Endodermal cell (in vitro differentiated cells): ENCODE results near the gene SELENOM. TPM values are rescaled to one million over a fixed set of nuclear protein-coding genes. Genes with fewer than 3 reads are reported as not detected.

Source experiments
- DNase-seq: peaks from one replicate; pipeline ENCODE4 v3.0.0-alpha.2; 2017
- H3K27ac ChIP-seq: 2 replicates; pipeline ENCODE4 v1.5.1; 2013; ENCODE audit warnings: mild to moderate bottlenecking, low read depth, low read length, moderate library complexity
- H3K27me3 ChIP-seq: 2 replicates; pipeline ENCODE4 v1.6.1; 2013; ENCODE audit warnings: mild to moderate bottlenecking, low read length, moderate library complexity; ENCODE audit not compliant: insufficient read depth, control insufficient read depth, poor library complexity, severe bottlenecking
- H3K36me3 ChIP-seq: 2 replicates; pipeline ENCODE4 v1.7.0; 2013; ENCODE audit warnings: mild to moderate bottlenecking, low read length, moderate library complexity; ENCODE audit not compliant: control insufficient read depth, insufficient read depth
- H3K4me1 ChIP-seq: one replicate; pipeline ENCODE4 v1.7.0; 2013; ENCODE audit warnings: low read length; ENCODE audit not compliant: control insufficient read depth, insufficient read depth
- H3K4me3 ChIP-seq: 2 replicates; pipeline ENCODE4 v1.5.1; 2013; ENCODE audit warnings: mild to moderate bottlenecking, low read length, moderate library complexity
- H3K9ac ChIP-seq: 2 replicates; pipeline ENCODE4 v1.6.1; 2013; ENCODE audit warnings: mild to moderate bottlenecking, low read length, moderate library complexity; ENCODE audit not compliant: poor library complexity, severe bottlenecking; ENCODE audit errors: extremely low read depth
- H3K9me3 ChIP-seq: 2 replicates; pipeline ENCODE4 v1.6.1; 2013; ENCODE audit warnings: mild to moderate bottlenecking, low read length, moderate library complexity; ENCODE audit not compliant: control insufficient read depth
- H3K27ac Mint-ChIP-seq: 2 replicates; pipeline ENCODE4 v1.8.0; 2020; ENCODE audit warnings: mixed read lengths
- H3K27me3 Mint-ChIP-seq: 2 replicates; pipeline ENCODE4 v1.8.0; 2021; ENCODE audit warnings: mild to moderate bottlenecking, mixed read lengths; ENCODE audit not compliant: insufficient read depth
- H3K36me3 Mint-ChIP-seq: 2 replicates; pipeline ENCODE4 v1.8.0; 2020; ENCODE audit warnings: low read depth, mixed read lengths
- H3K4me1 Mint-ChIP-seq: 2 replicates; pipeline ENCODE4 v1.8.0; 2020; ENCODE audit warnings: mixed read lengths
- H3K4me3 Mint-ChIP-seq: 2 replicates; pipeline ENCODE4 v1.8.0; 2020; ENCODE audit warnings: mild to moderate bottlenecking, moderate library complexity, mixed read lengths
- H3K9me3 Mint-ChIP-seq: 2 replicates; pipeline ENCODE4 v1.8.0; 2020; ENCODE audit warnings: mild to moderate bottlenecking, mixed read lengths
- WGBS, 2 experiments: methylation state at CpG; one replicate each; pipeline versions ENCODE4 v1.1.5 to v1.1.7; 2013; ENCODE audit warnings: missing lambda C conversion rate in 2 of 2, mixed read lengths in 1 of 2; ENCODE audit not compliant: insufficient coverage in 1 of 2, insufficient read length in 1 of 2; 5-methylcytosine and 5-hydroxymethylcytosine counted together
- total RNA-seq, 2 donors: library from RNA; stranded (reverse); fragmentation: NEBNext Ultra II Directional in 1 of 2; extraction: Animal tissue kit (Norgen Biotek cat#: 25700) in 1 of 2; gene quantifications; 2 replicates in 1 of 2; 3 replicates in 1 of 2; pipeline ENCODE4 v1.2.1, GENCODE V29; 2021
- TF ChIP-seq, protein P1 (sequence below): fragments of 200-600 bp; sonication (generic); conservative IDR thresholded peaks from 2 replicates; pipeline ENCODE4 v1.5.0; 2021; ENCODE audit warnings: antibody characterized with exemption, mild to moderate bottlenecking

The SELENOM gene
- total RNA-seq, 2 donors from 2014 or later = 8.0 to 10.4 TPM

DNA sequence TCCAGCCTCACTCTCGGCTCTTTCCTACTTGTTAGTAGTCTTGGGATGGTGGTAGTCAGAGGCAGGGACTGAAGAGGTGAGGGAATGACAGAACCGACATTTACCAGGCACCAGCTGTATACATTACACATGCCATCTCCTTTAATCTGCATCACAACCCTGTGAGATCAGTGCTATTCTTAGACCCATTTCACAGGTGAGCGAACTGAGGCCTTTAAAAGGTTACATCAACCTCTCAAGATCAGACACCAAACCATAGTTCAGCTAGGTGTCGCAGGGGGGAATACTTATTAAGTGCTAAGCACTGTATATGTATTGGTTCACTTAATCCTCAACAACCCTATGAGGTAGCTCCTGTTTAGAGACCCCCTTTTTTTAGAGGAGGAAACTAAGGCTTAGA, 27.3 kb upstream of the SELENOM start:
- Histone ChIP-seq H3K36me3 (no peaks in the 10 kb centered on the region), H3K4me3 (no peak overlapping the region), H3K4me1 (no peaks in the 10 kb centered on the region), H3K9ac (no peak overlapping the region), H3K27me3 (no peaks in the 10 kb centered on the region), H3K9me3 (no peaks in the 10 kb centered on the region), H3K27ac (no peak overlapping the region)
- H3K4me3 Mint-ChIP-seq = no peak overlapping the region
- no peak for DNase-seq
- H3K9me3 Mint-ChIP-seq = no peaks in the 10 kb centered on the region
- no peak overlapping the region for H3K27ac Mint-ChIP-seq
- H3K27me3 Mint-ChIP-seq = peaks cover under 1% of the 10 kb centered on the region
- 80 to 89% methylated on average over 2 to 4 of the region's 4 CpGs for WGBS, 2 experiments
- peaks cover under 1% of the 10 kb centered on the region for H3K4me1 Mint-ChIP-seq
- TF ChIP-seq, protein P1, sequence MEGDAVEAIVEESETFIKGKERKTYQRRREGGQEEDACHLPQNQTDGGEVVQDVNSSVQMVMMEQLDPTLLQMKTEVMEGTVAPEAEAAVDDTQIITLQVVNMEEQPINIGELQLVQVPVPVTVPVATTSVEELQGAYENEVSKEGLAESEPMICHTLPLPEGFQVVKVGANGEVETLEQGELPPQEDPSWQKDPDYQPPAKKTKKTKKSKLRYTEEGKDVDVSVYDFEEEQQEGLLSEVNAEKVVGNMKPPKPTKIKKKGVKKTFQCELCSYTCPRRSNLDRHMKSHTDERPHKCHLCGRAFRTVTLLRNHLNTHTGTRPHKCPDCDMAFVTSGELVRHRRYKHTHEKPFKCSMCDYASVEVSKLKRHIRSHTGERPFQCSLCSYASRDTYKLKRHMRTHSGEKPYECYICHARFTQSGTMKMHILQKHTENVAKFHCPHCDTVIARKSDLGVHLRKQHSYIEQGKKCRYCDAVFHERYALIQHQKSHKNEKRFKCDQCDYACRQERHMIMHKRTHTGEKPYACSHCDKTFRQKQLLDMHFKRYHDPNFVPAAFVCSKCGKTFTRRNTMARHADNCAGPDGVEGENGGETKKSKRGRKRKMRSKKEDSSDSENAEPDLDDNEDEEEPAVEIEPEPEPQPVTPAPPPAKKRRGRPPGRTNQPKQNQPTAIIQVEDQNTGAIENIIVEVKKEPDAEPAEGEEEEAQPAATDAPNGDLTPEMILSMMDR = no peak
- no peaks in the 10 kb centered on the region for H3K36me3 Mint-ChIP-seq

DNA sequence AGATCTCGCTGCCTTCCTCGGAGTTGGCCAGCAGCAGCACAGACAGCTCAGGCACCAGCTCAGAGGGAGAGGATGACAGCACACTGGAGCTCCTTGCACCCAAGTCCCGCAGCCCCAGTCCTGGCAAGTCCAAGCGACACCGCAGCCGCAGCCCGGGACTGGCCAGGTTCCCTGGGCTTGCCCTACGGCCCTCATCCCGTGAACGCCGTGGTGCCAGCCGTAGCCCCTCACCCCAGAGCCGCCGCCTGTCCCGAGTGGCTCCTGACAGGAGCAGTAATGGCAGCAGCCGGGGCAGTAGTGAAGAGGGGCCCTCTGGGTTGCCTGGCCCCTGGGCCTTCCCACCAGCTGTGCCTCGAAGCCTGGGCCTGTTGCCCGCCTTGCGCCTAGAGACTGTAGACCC, 26.5 kb upstream of the SELENOM start:
- H3K9ac ChIP-seq = no peak overlapping the region
- no peaks in the 10 kb centered on the region for H3K4me1 ChIP-seq
- TF ChIP-seq, protein P1 = no peak
- H3K27me3 Mint-ChIP-seq = no peaks in the 10 kb centered on the region
- H3K9me3 Mint-ChIP-seq = no peaks in the 10 kb centered on the region
- no peak overlapping the region for H3K4me3 Mint-ChIP-seq
- no peak overlapping the region for H3K27ac Mint-ChIP-seq
- H3K4me1 Mint-ChIP-seq = no peaks in the 10 kb centered on the region
- H3K9me3 ChIP-seq = no peaks in the 10 kb centered on the region
- no peak overlapping the region for H3K4me3 ChIP-seq
- WGBS, 2 experiments = 95 to 96% methylated on average over 8 to 19 of the region's 19 CpGs
- no peaks in the 10 kb centered on the region for H3K36me3 ChIP-seq
- no peak for DNase-seq
- H3K36me3 Mint-ChIP-seq = no peaks in the 10 kb centered on the region
- H3K27ac ChIP-seq = no peak overlapping the region
- no peaks in the 10 kb centered on the region for H3K27me3 ChIP-seq

DNA sequence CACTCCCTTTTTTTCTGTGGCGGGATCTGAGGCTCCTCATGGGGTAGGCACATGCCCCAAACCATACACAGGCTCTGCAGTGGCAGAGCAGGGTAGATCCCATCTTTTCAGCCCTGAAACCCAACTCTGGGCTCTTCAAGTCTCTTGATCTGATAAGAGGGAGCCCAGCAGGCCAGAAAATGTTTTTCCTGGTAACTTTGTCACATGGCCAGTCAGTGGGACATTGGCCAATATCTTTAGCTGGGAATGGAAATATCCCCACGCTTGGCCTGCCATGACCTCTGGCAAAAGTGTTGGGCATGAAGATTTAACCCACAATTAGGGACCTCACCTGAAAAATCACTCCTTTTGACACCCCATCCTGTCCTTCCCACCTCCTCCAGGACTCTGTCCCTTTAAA, 23.5 kb upstream of the SELENOM start:
- H3K36me3 Mint-ChIP-seq = no peaks in the 10 kb centered on the region
- H3K27me3 ChIP-seq = no peaks in the 10 kb centered on the region
- H3K9ac ChIP-seq = no peak overlapping the region
- H3K4me1 Mint-ChIP-seq = no peaks in the 10 kb centered on the region
- no peak overlapping the region for H3K27ac ChIP-seq
- no peak overlapping the region for H3K4me3 Mint-ChIP-seq
- no peaks in the 10 kb centered on the region for H3K36me3 ChIP-seq
- TF ChIP-seq, protein P1 = no peak
- no peaks in the 10 kb centered on the region for H3K27me3 Mint-ChIP-seq
- no peak overlapping the region for H3K27ac Mint-ChIP-seq
- H3K9me3 ChIP-seq = no peaks in the 10 kb centered on the region
- DNase-seq = peak; percentile 31
- no peak overlapping the region for H3K4me3 ChIP-seq
- WGBS, 2 experiments = 88 to 91% methylated on average over 1 to 2 of the region's 2 CpGs
- no peaks in the 10 kb centered on the region for H3K9me3 Mint-ChIP-seq
- H3K4me1 ChIP-seq = no peaks in the 10 kb centered on the region
